ENCODE measurements around the gene ATP2B2.

The ATP2B2 gene

GRCh38 chr3:10378742-10379141, 126.6 kb downstream of the ATP2B2 start:
- DNase-seq, result no peak

GRCh38 chr3:10378246-10378645, 127.1 kb downstream of the ATP2B2 start:
- DNase-seq, result no peak

GRCh38 chr3:10377148-10377725, 128.1 kb downstream of the ATP2B2 start:
- DNase-seq, result no peak

DNA sequence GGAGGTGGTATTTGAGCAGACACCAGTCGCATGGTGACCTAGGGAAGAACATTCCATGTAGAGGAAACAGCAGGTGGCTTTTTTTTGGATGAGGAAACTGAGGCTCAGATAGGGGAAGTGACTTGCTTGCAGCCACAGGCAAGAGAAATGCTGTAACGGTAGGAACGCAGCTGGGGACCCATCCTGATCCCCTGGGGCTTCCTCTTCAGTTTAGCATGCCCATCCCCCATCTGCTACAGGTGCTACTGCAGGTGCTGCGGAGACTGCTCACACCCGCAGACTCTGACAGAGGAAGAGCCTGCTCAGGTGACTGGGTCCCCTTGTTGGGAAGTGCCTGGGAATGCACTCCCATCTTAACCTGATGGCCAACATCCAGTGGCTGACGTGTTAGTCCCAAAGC, 129.0 kb downstream of the ATP2B2 start:
- DNase-seq, result no peak

DNA sequence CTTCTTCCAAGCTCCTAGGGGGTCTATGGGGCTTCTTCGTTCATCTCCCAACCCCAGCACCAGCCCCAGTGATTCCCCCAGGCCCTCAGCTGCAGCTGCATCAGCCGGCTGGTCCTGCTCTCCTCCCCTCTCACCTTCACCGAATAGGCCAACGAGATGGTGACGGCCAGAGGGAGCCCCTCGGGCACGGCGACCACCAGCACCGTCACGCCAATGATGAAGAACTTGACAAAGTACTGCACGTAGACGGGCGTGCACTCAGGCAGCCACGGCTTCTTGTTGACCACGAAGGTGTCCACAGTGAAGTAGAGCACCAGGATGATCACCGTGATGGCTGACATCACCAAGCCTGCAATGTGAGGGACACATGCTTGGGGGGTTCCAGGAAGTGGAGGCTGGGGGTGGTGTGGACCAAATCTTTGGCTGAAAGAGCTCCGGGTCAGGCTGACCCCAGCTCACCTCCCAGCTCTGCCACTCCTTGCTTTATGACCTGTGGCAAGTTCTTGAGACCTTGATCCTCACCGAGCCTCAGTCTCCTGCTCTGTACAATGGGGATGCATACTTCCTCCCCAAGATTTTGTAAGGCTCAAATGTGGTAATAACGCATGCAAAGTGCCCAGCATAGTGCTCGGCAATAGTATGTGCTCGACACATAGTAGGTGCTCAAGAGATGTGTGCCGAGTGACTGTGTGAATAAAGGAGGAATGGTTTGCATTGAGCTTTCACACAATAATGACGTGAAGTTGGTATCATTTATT, 129.9 kb downstream of the ATP2B2 start:
- no peak for DNase-seq

GRCh38 chr3:10374311-10374710, 131.1 kb downstream of the ATP2B2 start:
- no peak for DNase-seq

DNA sequence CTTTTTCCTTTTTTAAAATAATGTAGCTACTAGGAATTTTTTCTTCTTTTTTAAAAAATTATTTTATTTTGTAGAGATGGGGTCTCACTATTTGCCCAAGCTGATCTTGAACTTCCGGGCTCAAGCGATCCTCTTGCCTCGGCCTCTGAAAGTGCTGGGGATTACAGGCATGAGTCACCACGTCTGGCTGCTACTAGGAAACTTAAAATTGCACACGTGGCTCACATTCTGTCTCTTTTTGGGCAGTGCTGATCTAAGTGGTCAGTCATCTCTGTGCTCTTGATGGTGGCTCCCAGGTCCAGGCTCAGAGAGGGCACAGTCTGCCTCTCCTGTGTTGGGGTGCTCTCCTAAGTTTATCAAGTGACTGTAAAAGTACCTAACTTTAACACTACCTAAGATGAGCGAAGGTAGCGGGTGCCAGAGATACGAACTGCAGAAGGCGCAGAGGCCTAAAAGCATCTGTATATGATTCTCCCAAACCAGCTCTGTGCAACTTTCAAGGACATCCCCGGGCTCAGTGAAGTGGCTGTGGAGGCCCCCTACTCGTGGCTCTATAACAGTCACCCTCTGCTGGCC, 131.6 kb downstream of the ATP2B2 start:
- DNase-seq, result no peak

DNA sequence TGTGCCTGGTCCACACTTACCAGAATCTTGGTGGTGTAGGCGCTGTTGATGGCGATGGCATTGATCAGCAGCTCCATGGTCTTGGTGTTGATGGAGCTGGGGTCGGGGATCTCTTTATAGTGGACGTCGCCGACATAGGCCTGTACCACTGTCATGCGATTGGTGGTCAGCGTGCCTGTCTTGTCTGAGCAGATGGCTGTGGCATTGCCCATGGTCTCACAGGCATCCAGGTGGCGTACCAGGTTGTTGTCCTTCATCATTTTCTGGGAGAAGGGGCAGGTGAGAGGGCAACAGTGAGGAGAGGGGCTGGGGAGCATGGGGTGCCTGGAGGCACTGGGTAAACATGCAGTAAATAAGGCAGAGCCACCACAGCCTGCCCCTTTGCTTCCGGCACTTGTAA, 133.6 kb downstream of the ATP2B2 start:
- no peak for DNase-seq

DNA sequence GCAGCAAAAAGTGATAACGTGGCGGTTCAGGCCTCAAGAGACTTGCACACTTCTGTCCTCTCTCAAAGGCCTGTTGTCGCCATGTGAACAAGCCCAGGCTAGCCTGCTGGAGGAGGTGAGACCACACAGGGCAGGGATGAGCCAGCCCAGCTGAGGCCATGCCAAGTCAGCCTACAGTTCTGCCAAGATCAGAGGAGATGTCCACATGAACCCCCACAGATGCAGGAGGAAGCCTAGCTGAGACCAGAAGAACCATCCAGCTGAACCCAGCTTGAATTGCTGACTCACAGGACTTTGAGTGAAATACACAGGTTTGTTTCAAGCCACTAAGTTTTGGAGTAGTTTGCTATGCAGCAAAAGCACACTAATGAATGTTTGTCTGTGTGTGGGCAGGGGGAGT, 134.2 kb downstream of the ATP2B2 start:
- no peak for DNase-seq

DNA sequence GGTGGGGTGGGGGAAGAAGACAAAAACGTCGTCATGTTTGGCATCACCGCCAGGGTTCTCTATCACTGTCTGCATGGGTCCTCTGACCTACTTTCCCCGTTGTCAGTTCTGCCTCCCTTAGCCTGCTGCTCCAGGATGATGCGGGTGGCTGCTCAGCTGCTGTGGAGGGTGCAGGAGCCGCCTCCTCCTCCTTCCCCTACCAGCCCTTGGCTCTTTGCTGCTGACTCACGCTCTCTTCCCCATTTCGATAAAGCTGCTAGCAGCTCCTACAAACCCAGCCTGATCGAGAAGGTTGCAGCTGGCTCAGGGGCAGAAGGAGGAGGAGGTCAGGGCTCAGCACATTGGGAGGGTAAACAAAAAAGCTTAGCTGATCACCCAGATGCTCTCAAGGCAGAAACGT, 135.0 kb downstream of the ATP2B2 start:
- DNase-seq, result no peak

GRCh38 chr3:10368512-10368911, 136.9 kb downstream of the ATP2B2 start:
- DNase-seq, result no peak

- no peak for DNase-seq
These were observed 137.9 kb downstream of the ATP2B2 start for GRCh38 chr3:10367506-10367905.

- DNase-seq, result peak; percentile 75
These were observed 138.7 kb downstream of the ATP2B2 start for GRCh38 chr3:10366651-10367101.

GRCh38 chr3:10365791-10366190, 139.6 kb downstream of the ATP2B2 start:
- DNase-seq, result no peak

DNA sequence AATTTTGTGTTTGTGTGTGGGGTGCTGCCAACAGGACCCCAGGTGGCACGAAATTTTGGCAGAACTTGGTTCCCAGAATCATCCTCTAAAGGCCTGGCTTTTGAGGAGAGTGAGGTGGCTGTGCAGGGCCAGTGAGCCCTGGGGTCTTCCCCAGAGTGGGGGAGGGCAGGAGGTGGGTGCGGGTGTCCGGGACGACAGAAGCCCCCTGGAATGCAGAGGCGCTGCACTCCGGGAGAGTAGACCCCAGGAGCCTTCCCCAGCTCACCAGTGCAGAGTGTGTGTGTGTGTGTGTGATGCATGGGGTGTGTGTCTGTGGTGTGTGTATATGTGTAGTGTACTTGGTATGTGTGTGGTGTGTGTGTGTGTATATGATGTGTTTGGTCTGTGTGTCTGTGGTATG, 140.1 kb downstream of the ATP2B2 start:
- DNase-seq, result no peak

DNA sequence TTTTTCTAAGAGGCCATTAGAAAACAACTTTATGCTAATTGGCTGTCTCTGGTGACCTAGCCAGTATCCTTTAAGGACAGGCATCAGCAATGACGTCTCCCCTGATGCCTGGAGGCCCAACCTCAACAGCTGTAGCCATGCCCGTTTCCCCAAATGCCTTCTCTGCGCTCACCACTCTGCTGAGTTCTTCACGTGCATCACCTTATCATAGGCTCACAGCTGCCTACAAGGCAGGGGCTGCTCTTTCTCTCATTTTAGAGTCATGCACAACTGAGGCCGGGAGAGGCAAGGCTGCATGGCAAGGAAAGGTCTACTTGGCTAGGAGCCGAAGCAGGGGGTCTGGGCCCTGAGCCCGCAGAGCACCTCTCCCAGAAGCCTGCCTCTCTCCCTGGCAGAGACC, 140.6 kb downstream of the ATP2B2 start:
- DNase-seq, result no peak

- no peak for DNase-seq
These were observed 141.5 kb downstream of the ATP2B2 start for GRCh38 chr3:10363935-10364334.

- DNase-seq, result no peak
These were observed 144.0 kb downstream of the ATP2B2 start for GRCh38 chr3:10361375-10361774.

GRCh38 chr3:10360478-10360877, 144.9 kb downstream of the ATP2B2 start:
- DNase-seq, result no peak

DNA sequence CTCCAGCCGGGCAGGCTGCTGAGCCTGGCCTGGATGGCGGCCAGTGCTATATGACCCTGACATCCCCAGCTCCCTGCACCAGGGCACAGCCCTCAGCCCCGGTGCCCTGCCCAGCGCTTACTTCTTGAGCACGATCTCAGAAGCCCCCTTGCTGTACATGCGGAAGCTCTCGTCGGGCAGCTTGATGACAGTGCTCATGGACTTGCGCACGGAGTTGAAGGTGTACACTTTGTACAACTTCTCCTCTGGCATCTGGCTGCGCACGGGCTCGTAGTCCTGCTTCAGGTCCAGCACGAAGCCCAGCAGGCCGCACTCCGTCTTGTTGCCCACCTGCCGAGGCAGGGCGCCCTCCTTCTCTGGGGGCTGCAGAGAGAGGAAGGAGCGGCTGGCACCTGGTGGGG, 145.6 kb downstream of the ATP2B2 start:
- DNase-seq, result no peak

- DNase-seq, result no peak
These were observed 146.9 kb downstream of the ATP2B2 start for GRCh38 chr3:10358309-10358980.

DNA sequence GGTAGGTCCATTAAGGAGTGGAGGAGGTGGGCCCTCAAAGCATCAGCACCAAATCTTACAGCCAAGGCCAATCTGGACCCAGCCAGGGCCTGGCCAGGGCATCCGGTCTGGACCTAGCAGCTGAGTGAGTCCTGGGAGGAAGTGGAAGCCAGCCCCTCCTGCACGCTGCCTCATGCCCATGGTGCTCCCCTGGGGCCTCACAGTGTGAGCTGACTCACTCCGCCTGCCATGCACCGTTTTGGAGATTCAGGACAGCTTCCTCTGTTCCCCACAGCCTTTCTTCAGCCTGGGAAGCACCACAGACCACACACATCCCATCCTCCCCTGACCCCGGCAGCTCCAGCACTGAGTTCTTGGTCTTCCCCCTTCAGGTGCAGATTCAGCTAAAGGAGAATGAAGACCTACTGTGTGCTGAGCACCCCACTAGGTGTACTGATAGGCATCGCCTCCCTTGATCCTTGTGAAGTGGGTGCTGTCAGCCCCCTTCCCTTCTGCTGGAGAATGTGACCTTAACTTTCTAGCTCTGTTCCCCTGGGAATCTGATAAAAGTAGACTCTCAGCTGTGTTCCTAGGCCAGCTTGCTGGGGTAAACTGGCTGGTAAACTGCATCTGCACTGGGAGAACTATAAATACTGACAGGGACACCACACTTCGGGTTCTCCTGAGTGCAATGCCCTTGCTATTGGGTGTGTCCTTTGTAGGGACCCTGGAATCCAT, 147.6 kb downstream of the ATP2B2 start:
- no peak for DNase-seq

- no peak for DNase-seq
These were observed 148.3 kb downstream of the ATP2B2 start for GRCh38 chr3:10357095-10357494.

All from activated effector memory CD4-positive, alpha-beta T cell treated with anti-CD3 and anti-CD28 coated beads, Interleukin-2, amount 50 U/mL, for 16 hours (primary cell).